GM19372 (cell line): ENCODE measurements around the gene GUCY2D.

Source experiments
- ATAC-seq: cut with Tn5 transposase; IDR thresholded peaks from one replicate; pipeline ENCODE4 v1.9.1; 2021; ENCODE audit warnings: mild to moderate bottlenecking, low read depth, moderate library complexity; ENCODE audit not compliant: unreplicated experiment

Gene GUCY2D

DNA sequence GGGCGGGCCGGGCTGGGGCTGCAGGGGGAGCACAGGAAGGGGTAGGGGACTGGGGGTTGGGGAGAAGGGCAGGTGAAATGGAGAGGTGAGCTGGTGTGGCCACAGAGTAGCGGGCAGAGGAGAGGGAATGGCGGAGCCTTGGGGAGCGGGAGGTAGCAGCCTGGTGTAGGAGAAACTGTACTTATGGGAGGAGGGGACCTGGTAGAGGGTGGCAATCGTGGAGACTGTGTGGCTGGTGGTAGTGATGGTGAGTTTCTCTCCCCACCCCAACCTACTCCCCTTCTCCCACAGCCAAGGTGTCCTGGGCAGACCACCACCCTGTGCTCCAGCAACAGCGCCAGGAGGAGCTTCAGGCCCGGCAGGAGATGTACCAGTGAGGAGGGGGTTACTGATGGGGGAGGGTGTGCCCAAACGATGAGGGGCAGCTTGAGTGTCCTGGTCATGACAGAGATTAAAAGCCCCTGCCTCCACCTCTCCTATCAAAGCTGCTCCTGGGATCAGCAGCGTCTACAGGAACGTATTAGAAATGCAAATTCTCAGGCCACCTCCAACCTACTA lies 37.3 kb downstream of the GUCY2D start:
- no peak for ATAC-seq

DNA sequence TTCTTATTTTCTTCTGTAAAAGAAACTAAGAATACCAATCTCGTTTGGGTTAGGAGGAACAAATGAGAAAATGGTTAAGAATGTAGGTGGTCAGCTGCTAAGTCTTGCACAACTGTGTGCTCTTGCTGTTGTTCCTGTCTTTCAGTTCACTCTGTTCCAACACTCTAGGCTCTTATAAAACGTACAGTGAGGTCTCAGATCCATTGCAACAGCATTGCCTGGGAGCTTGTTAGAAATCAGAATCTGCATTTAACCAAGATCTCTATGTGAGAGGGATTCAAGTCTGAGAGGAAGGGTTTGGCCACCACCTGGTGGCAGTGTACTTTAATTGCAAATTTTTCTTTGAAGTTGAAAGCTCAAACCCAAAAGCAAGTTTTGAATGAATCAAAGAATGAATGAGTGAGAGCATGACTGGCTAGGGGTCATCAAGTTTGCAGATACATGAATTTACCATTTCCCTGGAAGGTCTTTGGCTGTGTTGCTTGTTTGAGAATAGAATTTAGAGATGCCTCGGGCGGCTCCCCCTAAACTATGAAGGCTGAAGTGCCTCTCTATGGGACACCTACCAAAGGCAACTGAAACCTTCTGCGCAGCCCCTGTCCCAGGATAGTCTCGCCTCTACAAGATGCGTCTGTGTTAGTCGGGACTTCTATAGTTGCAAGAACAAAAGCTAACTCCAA lies 39.0 kb downstream of the GUCY2D start:
- no peak for ATAC-seq

DNA sequence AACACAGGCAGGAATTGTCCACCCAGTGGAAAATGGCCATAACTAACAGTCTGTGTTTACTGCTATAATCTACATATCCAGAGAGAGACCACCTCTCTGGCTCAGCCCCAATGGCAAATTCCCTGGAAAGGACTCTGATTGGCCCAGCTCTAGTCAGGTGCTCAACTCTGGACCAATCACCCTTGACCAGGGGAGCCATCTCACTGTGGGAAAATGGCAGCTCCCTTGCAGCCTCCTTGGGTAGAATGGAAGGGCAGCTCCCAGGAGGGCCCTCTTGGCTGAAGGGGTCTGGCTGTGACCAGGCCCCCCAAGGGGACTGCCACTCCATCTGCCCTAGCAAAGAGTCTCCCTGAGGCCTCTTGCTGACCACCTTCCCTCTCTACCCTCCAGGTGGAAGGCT lies 39.6 kb downstream of the GUCY2D start:
- ATAC-seq = no peak

DNA sequence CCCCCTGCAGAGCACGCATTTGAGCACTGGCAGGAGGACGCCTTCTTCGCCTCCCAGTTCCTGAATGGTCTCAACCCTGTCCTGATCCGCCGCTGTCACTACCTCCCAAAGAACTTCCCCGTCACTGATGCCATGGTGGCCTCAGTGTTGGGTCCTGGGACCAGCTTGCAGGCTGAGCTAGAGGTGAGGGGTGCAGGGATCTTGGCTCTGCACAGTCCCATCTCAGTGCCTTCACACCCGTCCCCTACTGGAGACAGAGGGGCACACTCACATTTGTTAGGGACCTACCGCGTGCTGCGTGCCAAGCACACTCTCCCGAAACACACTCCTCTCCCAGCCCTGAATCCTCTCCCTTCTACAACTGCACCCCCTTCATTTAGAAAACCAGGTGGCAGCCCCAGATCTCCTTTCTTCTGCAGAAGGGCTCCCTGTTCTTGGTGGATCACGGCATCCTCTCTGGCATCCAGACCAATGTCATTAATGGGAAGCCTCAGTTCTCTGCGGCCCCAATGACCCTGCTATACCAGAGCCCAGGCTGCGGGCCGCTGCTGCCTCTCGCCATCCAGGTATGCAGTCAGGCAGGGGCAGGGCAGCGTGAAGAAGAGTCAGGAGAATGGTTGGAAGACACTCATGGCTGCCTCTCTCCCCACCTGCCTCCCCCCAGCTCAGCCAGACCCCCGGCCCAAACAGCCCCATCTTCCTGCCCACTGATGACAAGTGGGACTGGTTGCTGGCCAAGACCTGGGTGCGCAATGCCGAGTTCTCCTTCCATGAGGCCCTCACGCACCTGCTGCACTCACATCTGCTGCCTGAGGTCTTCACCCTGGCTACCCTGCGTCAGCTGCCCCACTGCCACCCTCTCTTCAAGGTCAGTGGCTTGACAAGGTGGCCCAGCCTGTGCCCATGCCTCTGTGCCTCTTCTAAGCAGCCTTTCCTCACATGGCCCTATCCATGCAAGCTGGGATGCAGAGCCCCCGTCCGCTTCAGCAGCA lies 42.7 kb downstream of the GUCY2D start:
- ATAC-seq = no peak

DNA sequence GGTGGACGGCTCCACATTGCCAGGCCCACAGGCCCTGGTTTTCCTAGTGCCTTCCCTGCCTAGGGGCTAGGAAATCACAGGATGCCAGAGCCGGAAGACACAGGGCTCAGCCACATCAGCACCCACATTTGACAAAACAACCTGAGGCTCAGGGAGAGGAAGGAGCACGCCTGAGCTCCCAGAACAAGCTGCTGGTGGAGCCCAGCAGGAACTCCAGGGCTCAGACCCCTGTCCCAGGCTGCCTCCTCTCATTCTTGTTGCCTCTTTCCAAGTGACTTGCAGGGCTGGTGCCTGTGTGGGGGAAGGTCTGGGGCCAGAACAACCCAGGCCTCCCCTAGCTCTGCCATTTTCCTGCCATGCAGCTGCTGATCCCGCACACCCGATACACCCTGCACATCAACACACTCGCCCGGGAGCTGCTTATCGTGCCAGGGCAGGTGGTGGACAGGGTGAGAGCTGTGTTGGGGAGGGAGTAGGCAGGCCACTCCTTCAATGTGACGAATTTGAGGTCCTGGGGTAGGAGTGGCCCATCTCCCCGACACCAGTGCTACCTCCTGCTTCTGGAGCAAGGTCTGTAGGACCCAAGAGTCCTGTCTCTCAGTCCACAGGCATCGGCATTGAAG lies 44.0 kb downstream of the GUCY2D start:
- ATAC-seq = no peak

DNA sequence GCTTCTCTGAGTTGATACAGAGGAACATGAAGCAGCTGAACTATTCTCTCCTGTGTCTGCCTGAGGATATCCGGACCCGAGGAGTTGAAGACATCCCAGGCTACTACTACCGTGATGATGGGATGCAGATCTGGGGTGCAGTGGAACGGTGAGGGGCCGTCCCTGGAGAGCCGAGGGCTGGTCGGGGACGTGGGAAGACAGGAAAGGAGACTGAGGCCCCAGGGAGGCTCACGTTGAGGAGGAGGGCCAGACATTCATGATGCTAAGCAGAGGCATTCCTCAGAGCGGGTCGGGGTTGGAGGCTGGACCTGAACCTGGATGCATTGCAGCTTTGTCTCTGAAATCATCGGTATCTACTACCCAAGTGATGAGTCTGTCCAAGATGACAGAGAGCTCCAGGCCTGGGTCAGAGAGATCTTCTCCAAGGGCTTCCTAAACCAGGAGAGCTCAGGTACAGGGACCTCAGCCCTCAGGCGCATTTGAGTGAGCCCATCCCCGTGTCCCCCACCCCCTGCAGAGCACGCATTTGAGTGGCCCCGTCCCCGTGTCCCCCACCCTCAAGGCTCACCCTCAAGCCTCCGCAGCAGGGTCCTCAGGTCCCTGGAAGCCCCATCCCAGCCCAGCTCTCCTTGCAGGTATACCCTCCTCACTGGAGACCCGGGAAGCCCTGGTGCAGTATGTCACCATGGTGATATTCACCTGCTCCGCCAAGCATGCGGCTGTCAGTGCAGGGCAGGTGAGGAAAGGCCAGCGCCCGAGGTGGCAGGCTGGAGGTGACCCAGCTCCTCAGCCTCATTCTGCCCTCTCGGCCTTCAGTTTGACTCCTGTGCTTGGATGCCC lies 44.7 kb downstream of the GUCY2D start:
- ATAC-seq = no peak

DNA sequence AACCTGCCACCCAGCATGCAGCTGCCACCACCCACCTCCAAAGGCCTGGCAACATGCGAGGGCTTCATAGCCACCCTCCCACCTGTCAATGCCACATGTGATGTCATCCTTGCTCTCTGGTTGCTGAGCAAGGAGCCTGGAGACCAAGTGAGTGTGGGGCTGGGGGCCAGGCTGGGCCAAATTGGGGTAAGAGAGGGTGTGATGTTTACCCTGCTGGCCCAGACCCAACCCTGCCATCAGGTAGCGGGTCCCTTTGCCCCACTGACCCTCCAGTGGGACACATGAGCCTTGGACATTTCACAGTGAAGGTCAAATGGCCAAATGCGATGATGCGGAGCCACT lies 45.3 kb downstream of the GUCY2D start:
- ATAC-seq = no peak

DNA sequence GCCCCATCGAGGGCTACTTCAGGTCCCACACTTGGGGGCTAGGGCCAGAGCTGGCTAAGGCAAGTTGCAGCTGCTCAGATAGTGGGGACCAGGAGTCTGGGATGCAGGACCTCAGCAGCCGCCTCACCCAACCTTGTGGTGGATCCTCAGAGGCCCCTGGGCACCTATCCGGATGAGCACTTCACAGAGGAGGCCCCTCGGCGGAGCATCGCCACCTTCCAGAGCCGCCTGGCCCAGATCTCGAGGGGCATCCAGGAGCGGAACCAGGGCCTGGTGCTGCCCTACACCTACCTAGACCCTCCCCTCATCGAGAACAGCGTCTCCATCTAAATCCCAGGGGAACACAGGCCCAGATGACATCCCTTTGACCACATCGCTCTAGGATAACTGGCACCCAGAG lies 45.8 kb downstream of the GUCY2D start:
- no peak for ATAC-seq

DNA sequence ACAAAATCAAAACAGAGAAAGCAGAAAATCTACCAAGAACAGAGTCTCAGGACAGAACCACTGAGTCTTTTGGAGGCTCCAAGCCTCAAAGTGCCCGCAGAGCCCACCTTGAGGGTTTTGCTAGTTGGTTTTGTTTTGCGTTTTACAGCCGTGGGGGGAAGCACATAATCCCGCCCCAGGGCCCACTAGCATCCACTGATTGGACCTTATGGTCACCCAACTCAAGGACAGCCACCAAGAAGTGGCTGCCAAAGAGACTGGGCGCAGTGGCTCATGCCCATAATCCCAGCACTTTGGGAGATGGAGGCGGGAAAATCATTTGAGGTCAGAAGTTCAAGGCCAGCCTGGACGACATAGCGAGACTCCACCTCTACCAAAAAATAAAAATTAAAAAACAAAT lies 46.3 kb downstream of the GUCY2D start:
- no peak for ATAC-seq

DNA sequence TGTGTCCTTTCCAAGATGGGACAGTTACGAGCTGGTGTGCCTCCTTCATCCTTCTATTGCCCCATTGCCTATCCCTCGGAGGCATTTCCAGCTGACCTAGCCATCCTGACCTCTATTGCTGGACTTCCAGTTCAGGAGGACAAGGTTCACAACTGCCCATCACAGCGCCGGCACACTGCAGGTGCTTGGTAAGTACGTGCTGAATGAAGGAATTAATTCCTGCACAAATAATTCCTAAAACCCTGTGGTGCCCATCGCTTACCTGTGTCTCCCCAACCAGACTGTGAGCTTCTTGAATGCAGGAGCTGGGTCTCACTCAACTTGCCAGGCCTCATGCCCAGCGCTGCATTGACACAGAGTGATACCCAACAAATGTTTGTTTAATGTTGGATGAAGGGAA lies 49.4 kb downstream of the GUCY2D start:
- no peak for ATAC-seq

DNA sequence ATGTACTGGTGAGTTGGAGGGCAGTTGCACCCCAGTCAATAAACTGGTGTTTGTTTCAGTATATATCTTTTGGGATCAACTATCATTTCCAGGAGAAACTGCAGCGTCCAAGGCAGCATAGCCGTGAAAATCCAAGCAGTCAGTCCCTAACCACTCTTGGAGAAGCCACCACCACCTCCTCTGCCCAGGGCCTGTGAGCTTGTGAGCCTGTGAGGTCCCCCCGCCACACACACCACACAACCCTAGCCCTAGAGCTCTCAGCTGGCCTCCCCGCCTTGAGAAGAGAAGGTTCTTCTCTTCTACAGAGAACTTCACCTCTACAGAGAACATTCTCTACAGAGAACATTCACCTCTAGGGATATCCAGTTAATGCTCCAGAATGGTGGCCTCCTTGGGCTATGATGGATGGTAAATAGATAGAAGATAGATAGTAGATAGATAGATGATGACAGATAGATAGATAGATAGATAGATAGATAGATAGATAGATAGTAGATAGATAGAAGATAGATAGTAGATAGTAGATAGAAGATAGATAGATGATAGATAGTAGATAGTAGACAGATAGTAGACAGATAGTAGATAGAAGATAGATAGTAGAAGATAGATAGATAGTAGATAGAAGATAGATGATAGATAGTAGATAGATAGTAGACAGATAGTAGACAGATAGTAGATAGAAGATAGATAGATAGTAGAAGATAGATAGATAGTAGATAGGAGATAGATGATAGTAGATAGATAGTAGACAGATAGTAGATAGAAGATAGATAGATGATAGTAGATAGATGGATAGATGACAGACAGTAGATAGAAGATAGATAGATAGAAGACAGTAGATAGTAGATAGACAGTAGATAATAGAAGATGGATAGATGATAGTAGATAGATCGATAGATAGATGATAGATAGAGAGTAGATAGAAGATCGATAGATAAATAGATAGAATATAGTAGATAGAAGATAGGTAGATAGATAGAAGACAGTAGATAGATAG lies 50.1 kb downstream of the GUCY2D start:
- ATAC-seq = no peak

DNA sequence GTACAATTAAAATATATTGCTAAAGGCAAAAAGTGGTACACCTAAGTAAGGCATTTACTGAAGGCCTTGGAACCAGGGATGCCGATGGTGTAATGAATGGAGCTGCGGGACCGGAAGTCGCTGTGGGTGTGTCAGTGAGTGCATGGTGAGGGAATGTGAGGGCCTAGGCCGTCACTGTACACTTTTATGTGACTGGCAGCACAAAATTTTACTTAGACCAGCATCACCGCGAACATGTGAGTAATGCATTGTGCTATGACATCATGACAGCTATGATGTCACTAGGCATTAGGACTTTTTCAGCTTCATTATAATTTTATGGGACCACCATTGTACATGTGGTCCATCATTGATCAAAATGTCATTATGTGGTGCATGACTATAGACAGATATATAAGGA lies 51.2 kb downstream of the GUCY2D start:
- no peak for ATAC-seq

DNA sequence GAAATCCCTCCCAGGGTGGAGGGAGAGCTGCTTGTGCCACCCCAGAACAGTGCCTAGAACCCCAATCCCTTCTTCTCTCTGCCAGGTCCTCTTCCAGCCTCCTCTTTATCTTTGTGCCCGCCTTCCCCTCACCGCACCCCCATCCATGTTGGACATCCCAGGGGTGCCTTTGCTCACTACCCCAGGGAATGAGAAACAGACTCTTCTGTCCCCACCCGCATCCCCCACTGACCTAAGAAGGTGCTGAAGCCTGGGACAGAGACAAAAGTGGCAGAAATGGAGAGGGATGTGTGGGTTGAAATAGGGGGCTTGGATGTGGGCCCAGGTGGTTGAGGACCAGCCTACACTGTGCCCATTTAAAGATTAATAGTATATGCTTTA lies 53.4 kb downstream of the GUCY2D start:
- no peak for ATAC-seq

DNA sequence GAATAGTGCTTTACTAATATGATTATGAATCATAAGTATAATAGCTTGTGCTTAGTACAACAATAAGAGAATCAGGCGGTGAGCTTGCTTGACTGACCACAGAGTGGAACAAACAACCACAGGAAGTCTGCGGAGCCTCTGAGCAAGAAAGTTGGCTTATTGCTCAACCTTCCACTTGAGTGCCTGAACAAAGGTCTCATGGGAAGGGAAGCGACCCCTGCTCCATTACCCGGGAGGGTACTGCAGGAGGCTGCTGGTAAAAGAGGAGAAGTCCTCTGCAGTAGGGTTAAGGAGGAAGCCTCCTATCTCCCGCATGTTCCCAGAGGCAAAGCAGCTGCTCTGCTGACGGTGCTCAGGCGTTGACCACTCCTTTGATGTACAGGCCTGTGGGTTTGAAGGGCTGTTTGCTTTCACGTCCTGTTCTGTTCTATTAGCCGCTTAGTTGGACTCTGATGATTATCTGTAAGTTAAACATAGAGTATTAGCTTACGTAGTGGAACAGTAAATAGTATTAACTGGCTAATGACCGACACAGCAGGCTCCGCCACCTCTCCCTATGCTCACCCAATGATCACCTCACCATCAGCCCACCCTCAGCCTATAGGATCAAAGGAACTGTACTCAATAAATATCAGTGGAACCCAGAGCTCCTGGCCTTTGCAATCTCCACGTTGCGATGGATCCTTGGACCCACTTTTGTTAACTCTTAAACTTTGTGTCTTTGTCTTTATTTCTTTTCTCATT lies 54.0 kb downstream of the GUCY2D start:
- no peak for ATAC-seq

DNA sequence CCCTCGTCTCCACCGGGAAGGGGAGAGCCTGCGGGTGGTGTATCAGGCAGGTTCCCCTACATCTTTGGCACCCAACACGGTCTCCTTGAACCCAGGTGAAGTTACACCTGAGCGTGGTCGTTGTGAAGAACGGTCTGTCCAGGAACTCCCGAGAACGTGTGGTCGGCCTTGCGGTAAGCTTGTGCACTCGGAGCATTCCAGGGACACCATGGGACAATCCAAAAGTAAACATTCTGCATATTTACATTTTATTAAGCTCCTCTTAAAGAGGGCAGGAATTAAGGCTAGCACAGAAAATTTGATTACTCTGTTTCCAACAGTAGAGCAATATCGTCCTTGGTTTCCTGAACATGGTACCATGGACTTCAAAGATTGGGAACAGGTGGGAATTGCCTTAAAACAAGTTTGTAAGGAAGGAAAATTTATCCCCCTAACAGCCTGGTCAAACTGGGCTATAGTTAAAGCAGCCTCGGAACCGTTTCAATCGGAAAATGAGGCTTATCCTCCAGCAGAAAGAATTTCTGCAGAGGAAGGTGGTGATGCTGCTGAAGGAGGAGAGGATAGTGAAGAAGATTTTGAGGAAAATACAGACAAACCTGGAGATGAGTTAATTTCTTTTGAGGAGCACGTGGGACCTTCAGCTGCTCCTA lies 54.7 kb downstream of the GUCY2D start:
- ATAC-seq = no peak

DNA sequence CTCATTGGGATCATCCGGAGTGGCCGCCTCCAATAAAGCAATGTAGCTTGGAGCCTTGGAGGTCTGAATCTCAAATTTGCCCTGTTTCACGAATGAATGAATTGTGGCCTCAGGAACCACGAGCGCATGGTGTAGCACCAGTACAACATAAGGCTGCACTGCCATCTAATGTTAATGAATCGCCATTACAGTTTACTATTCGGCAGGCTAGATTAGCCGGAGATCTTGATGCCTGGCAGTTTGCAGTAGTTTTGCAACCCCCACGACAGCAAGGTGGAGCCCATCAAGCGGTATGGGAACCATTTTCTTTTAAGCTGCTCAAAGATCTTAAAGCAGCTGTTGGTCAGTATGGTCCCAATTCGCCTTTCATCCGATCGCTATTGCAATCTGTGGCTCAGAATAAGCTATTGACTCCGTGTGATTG lies 55.3 kb downstream of the GUCY2D start:
- no peak for ATAC-seq

DNA sequence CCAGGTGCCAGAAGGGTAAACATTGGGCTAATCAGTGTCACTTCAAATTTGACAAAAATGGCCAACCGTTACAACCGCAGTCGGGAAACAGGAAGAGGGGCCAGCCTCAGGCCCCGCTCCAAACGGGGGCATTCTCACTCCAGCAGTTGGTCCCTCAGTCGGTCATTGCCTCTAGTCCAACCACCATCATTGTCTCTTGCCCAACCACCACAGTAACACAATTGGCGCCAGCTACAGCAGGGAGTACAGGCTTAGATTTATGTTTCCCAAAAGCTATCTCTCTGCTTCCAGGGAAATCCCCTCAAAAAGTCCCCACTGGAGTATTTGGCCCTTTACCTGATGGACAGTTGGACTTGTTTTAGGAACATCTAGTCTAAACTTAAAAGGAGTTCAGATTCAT lies 56.7 kb downstream of the GUCY2D start:
- ATAC-seq = no peak

DNA sequence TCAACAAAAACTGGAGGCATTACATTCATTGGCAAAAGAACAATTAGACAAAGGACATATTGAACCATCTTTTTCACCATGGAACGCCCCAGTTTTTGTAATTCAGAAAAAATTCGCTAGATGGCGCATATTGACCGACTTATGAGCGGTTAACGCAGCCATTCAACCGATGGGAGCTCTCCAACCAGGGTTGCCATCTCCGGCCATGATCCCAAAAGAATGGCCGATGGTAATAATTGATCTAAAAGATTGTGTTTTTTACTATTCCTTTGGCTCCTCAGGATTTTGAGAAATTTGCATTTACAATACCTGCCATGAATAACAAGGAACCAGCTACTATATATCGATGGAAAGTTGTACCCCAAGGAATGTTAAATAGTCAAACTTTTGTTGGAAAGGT lies 57.9 kb downstream of the GUCY2D start:
- no peak for ATAC-seq
